ENCODE results near the gene CFAP74. TPM values are rescaled to one million over a fixed set of nuclear protein-coding genes. Genes with fewer than 3 reads are reported as not detected.

CFAP74 gene
- total RNA-seq, 3 donors from 2014 or later = 0.29 to 0.98 TPM; not detected in 1

- DNase-seq (ENCODE audit: low spot score in 2 of 2) = no peak
- no peaks in the 10 kb centered on the region for H3K36me3 ChIP-seq
- peaks cover 6 to 7% of the 10 kb centered on the region in 2 donors for H3K4me1 ChIP-seq
- intact Hi-C loops (cut with DNase I; ENCODE audit: low total_unique reads) = no loop called here
- H3K4me3 ChIP-seq = peak overlapping the region; percentile 59 to 94 (median 76)
- H3K27me3 ChIP-seq = no peaks in the 10 kb centered on the region
- TF ChIP-seq POLR2A (IDR thresholded peaks at IDR 0.05) = no peak
- no peak for TF ChIP-seq POLR2AphosphoS5 (IDR thresholded peaks at IDR 0.05)
- TF ChIP-seq CTCF (IDR thresholded peaks at IDR 0.05) = no peak
- no peaks in the 10 kb centered on the region for H3K9me3 ChIP-seq
- H3K27ac ChIP-seq = peak overlapping the region; percentile 93
Observed at GRCh38 chr1:1910033-1910465, 93.5 kb downstream of the CFAP74 start.

- no peaks in the 10 kb centered on the region for H3K27me3 ChIP-seq
- no peaks in the 10 kb centered on the region for H3K36me3 ChIP-seq
- no peak for DNase-seq (ENCODE audit: low spot score in 2 of 2)
- intact Hi-C loops (cut with DNase I; ENCODE audit: low total_unique reads) = loop anchor here (5.0 kb wide), 1 partner anchor 146 kb away; no protein-coding TSS in a partner anchor
- H3K9me3 ChIP-seq = no peaks in the 10 kb centered on the region
- TF ChIP-seq POLR2A (IDR thresholded peaks at IDR 0.05) (no peak), CTCF (IDR thresholded peaks at IDR 0.05) (no peak), POLR2AphosphoS5 (IDR thresholded peaks at IDR 0.05) (no peak)
- H3K4me3 ChIP-seq = peak overlapping the region; percentile 59 to 94 (median 76)
- H3K4me1 ChIP-seq = peaks cover 6 to 7% of the 10 kb centered on the region in 2 donors
- peak overlapping the region; percentile 93 for H3K27ac ChIP-seq
Observed at GRCh38 chr1:1908506-1908791, 95.1 kb downstream of the CFAP74 start.

GRCh38 chr1:1907098-1907736 lies 96.4 kb downstream of the CFAP74 start:
- DNase-seq (ENCODE audit: low spot score in 2 of 2) = peak in 1 of 2 donors; percentile 46
- Histone ChIP-seq H3K27me3 (no peaks in the 10 kb centered on the region), H3K9me3 (no peaks in the 10 kb centered on the region), H3K36me3 (no peaks in the 10 kb centered on the region), H3K27ac (no peak overlapping the region), H3K4me3 (no peak overlapping the region), H3K4me1 (peaks cover 6 to 7% of the 10 kb centered on the region in 2 donors)
- intact Hi-C loops (cut with DNase I; ENCODE audit: low total_unique reads) = loop anchor here (5.0 kb wide), 1 partner anchor 145 kb away; no protein-coding TSS in a partner anchor
- TF ChIP-seq POLR2AphosphoS5 (IDR thresholded peaks at IDR 0.05) (no peak), CTCF (IDR thresholded peaks at IDR 0.05) (no peak), POLR2A (IDR thresholded peaks at IDR 0.05) (no peak)

GRCh38 chr1:1906185-1907097 lies 97.1 kb downstream of the CFAP74 start:
- H3K27me3 ChIP-seq = no peaks in the 10 kb centered on the region
- H3K27ac ChIP-seq = no peak overlapping the region
- intact Hi-C loops (cut with DNase I; ENCODE audit: low total_unique reads) = loop anchor here (5.0 kb wide), 1 partner anchor 144 kb away; no protein-coding TSS in a partner anchor
- H3K4me3 ChIP-seq = no peak overlapping the region
- H3K9me3 ChIP-seq = no peaks in the 10 kb centered on the region
- no peaks in the 10 kb centered on the region for H3K36me3 ChIP-seq
- TF ChIP-seq POLR2AphosphoS5 (IDR thresholded peaks at IDR 0.05) = peak; percentile 49 to 67 (median 61)
- TF ChIP-seq CTCF (IDR thresholded peaks at IDR 0.05) = peak; percentile 73 to 94 (median 87)
- TF ChIP-seq POLR2A (IDR thresholded peaks at IDR 0.05) = no peak
- DNase-seq (ENCODE audit: low spot score in 2 of 2) = peak; percentile 72 to 82
- H3K4me1 ChIP-seq = peaks cover 6 to 7% of the 10 kb centered on the region in 2 donors

GRCh38 chr1:1903224-1903623 lies 100.4 kb downstream of the CFAP74 start:
- no peak for TF ChIP-seq POLR2AphosphoS5 (IDR thresholded peaks at IDR 0.05)
- no peak for TF ChIP-seq POLR2A (IDR thresholded peaks at IDR 0.05)
- TF ChIP-seq CTCF (IDR thresholded peaks at IDR 0.05) = no peak
- Histone ChIP-seq H3K4me3 (no peak overlapping the region), H3K4me1 (peaks cover 1 to 5% of the 10 kb centered on the region in 2 donors), H3K27ac (no peak overlapping the region), H3K36me3 (no peaks in the 10 kb centered on the region), H3K27me3 (no peaks in the 10 kb centered on the region), H3K9me3 (no peaks in the 10 kb centered on the region)
- intact Hi-C loops (cut with DNase I; ENCODE audit: low total_unique reads) = no loop called here
- no peak for DNase-seq (ENCODE audit: low spot score in 2 of 2)
